Measurements from ENCODE around the gene AHRR. TPM values are rescaled to one million over a fixed set of nuclear protein-coding genes. Genes with fewer than 3 reads are reported as not detected.
"Not testable (repeated sequence)": the region's sequence is repeated elsewhere in the genome, so short reads cannot be mapped to it uniquely, and the experiment has no call there.

The AHRR gene
- total RNA-seq, result not detected

DNA sequence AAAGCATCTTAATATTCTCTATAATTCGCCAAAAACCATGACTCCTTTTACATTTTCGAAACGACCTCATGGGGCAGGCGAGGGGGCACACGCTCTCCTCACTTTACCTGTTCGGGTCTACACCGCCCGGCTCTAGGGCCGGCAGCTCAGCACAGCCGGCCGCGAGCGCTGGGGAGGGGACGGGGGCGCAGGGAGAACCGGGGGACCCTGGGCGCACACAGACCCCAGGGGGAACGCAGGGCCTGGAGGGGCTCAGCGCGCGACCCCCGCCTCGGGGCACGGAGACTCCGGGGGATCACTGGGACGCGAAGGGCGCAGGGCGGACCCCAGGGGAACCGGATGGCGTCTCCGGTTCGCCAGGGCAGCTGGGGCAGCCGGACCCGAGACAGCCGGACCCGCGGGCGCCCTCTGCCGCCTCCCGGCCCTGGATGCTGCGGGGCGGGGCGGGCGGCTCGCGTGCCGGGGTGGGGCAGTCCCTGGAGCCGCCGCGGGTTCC lies at the start of gene AHRR:
Gene AHRR, plus strand, starts transcription at position 485 of the 496 bp plus-strand sequence. CDS start 22,189 bp downstream, outside the sequence.
- DNase-seq (ENCODE audit: low spot score in 2 of 2), result peak in 1 of 2 donors; percentile 60
- Histone ChIP-seq H3K4me3 (peak within 1 kb of the TSS; percentile 59 to 70), H3K4me1 (peaks cover 9% of the 10 kb centered on the region in 2 donors), H3K36me3 (peaks cover 0 to 5% of the 10 kb centered on the region in 2 donors), H3K27me3 (peaks cover 9% of the 10 kb centered on the region), H3K27ac (no peak within 1 kb of the TSS), H3K9me3 (no peaks in the 10 kb centered on the region)
- intact Hi-C loops (cut with DNase I), result no loop called here
- TF ChIP-seq, protein P1, sequence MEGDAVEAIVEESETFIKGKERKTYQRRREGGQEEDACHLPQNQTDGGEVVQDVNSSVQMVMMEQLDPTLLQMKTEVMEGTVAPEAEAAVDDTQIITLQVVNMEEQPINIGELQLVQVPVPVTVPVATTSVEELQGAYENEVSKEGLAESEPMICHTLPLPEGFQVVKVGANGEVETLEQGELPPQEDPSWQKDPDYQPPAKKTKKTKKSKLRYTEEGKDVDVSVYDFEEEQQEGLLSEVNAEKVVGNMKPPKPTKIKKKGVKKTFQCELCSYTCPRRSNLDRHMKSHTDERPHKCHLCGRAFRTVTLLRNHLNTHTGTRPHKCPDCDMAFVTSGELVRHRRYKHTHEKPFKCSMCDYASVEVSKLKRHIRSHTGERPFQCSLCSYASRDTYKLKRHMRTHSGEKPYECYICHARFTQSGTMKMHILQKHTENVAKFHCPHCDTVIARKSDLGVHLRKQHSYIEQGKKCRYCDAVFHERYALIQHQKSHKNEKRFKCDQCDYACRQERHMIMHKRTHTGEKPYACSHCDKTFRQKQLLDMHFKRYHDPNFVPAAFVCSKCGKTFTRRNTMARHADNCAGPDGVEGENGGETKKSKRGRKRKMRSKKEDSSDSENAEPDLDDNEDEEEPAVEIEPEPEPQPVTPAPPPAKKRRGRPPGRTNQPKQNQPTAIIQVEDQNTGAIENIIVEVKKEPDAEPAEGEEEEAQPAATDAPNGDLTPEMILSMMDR (IDR thresholded peaks at IDR 0.05), result peak in 1 of 3 experiments; percentile 39

DNA sequence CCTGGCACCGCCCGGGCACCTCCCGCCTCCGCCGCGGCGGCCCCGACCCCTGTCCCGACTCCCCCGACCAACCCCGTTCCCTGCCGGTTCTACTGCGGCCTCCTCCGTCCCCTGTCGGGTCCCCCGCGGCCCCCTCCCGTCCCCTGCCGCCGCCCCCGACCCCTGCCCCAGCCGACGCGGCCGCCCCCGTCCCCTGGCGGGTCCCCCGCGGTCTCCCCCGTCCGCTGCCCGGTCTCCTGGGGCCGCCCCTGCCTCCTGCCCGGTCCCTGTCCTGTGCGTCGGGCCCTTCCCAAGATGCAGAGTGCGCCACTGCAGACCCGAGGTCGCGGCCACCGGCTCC lies 49.7 kb upstream of the AHRR start:
- Histone ChIP-seq H3K27ac (peak overlapping the region; percentile 89 to 94), H3K4me3 (peak overlapping the region; percentile 99)
- not testable (repeated sequence) for H3K4me1 ChIP-seq; H3K27me3 ChIP-seq; DNase-seq (ENCODE audit: low spot score in 2 of 2); H3K36me3 ChIP-seq; H3K9me3 ChIP-seq
- intact Hi-C loops (cut with DNase I), result loop anchor here (1.0 to 10.0 kb wide), 5 partner anchors 53 to 1361 kb away; partner anchors contain the start of genes CCDC127, CLPTM1L, EXOC3 and SDHA

DNA sequence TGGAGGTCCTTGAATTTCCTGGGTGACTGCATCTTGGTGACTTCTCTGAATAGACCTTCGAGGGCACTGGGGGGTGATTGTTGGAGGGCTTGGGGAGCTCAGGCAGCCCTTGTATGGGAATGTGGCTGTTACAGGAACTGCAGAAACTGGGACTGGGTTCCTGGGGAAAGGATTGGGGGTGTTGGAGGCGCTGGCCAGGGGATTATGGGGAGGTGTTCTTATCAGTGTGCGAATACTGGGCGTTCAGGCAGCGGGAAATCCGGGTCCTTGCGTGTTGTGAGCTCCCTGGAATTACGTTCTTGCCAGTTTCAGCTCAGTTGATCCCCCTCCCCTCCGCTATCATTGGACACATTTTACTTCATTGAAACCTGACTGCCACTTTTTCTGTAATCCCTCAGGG lies 48.4 kb upstream of the AHRR start:
- DNase-seq (ENCODE audit: low spot score in 2 of 2); H3K36me3 ChIP-seq; H3K9me3 ChIP-seq; H3K27ac ChIP-seq; H3K27me3 ChIP-seq; H3K4me1 ChIP-seq: not testable (repeated sequence)
- intact Hi-C loops (cut with DNase I), result loop anchor here (5.0 to 10.0 kb wide), 3 partner anchors 172 to 1359 kb away; partner anchors contain the start of genes CLPTM1L and EXOC3
- peak overlapping the region in 1 of 2 donors; percentile 99 for H3K4me3 ChIP-seq

DNA sequence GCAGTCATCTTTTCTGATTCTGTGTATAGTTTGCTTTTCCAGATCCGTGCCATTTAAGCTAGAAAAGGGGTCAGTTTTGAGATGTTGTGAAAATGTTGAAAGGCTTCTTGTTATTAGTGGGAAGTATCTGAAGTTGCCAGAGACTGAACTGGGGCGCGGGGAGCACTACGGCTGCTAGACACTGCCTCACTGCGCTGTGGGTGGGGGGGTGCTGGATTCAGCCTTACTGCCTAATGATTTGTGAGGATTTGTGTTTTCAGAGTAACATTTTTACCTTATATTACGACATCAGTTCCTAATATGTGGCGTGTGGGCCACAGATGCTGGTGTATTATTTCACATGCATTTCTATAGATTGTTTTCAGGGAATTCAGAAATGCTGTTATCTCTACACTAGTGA lies 48.0 kb upstream of the AHRR start:
- intact Hi-C loops (cut with DNase I), result loop anchor here (5.0 to 10.0 kb wide), 3 partner anchors 171 to 1359 kb away; partner anchors contain the start of genes CLPTM1L and EXOC3

DNA sequence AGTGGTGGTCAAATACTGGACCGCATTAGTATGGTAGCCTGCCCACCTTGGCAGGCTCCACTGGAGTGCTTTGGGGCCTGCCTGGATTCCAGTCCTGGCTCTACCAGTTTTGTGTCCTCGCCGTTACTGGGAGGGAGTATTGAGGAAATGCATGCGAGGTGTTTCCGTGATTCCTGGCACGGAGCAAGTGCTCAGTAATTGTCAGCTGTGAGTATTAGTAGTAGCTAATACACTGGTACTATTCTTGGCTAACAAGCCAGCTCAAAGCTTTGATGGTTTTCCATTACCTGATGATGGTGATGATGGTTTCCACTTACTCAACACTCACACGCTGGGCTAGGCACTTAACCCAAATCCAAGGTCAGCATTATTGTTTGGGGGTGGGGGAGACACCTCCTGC lies 47.2 kb upstream of the AHRR start:
- not testable (repeated sequence) for H3K4me3 ChIP-seq; H3K9me3 ChIP-seq; H3K27me3 ChIP-seq; H3K4me1 ChIP-seq; H3K27ac ChIP-seq; DNase-seq (ENCODE audit: low spot score in 2 of 2); H3K36me3 ChIP-seq
- intact Hi-C loops (cut with DNase I), result loop anchor here (5.0 to 10.0 kb wide), 3 partner anchors 170 to 1358 kb away; partner anchors contain the start of genes CLPTM1L and EXOC3

More for the DNA sequence above, 48.0 kb upstream of the AHRR start:
- H3K4me3 ChIP-seq; H3K4me1 ChIP-seq; H3K27me3 ChIP-seq; H3K36me3 ChIP-seq; H3K9me3 ChIP-seq; DNase-seq (ENCODE audit: low spot score in 2 of 2); H3K27ac ChIP-seq: not testable (repeated sequence)

DNA sequence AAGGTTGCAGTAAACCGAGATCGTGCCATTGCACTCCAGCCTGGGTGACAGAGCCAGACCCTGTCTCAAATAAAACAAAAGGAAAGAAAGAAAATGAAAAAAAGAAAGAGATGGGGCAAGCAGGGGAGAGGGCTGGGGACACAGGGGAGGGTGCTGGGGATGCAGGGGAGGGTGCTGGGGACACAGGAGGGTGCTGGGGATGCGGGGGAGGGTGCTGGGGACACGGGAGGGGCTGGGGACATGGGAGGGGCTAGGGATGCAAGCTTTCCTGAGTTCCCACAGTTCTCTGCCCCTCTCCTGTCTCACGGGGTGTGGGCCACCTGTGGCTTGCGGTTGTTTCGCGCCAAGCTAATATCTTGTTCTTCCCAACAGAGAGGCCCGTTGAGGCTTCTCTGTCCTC lies 42.9 kb upstream of the AHRR start:
- Histone ChIP-seq H3K9me3 (no peaks in the 10 kb centered on the region), H3K27ac (no peak overlapping the region), H3K4me3 (no peak overlapping the region), H3K36me3 (peaks cover 0 to 8% of the 10 kb centered on the region in 2 donors), H3K27me3 (no peaks in the 10 kb centered on the region), H3K4me1 (no peaks in the 10 kb centered on the region)
- no peak for DNase-seq (ENCODE audit: low spot score in 2 of 2)
- TF ChIP-seq, protein P1 (IDR thresholded peaks at IDR 0.05), result no peak
- intact Hi-C loops (cut with DNase I), result loop anchor here (10.0 kb wide), 1 partner anchor 166 kb away; the partner anchor contains the start of gene EXOC3

DNA sequence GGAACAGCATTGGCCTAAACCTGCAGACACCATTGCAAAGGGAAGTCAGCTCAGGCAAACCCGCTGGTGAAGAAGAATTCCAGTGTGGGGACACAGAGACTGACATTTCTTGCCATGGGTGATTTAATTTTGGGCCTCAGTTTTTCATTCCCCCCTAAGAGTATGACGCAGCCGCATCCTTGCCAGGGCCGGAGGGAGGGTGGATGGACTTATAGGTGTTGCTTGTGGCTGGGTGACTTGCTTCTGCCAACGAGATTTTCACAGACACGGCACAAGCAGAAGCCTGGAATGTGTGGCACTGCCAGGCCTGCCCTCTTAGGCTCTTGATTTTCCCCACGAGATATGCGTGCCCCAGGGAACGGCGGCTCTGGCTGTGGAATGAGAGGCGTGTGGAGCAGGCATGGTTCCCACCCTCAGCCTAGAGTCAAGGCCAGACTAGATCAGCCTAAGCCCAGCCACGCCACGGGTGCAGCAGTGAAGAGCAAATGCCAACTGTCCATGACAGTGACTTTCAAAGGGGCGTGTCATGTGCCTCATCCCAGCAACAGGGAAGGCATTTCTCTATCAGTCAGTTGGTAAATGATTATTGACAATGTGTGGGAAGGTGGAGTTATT lies 42.4 kb upstream of the AHRR start:
- intact Hi-C loops (cut with DNase I), result loop anchor here (10.0 kb wide), 1 partner anchor 166 kb away; the partner anchor contains the start of gene EXOC3
- not testable (repeated sequence) for H3K27ac ChIP-seq; DNase-seq (ENCODE audit: low spot score in 2 of 2); H3K9me3 ChIP-seq; H3K36me3 ChIP-seq; H3K4me3 ChIP-seq; H3K4me1 ChIP-seq; H3K27me3 ChIP-seq

DNA sequence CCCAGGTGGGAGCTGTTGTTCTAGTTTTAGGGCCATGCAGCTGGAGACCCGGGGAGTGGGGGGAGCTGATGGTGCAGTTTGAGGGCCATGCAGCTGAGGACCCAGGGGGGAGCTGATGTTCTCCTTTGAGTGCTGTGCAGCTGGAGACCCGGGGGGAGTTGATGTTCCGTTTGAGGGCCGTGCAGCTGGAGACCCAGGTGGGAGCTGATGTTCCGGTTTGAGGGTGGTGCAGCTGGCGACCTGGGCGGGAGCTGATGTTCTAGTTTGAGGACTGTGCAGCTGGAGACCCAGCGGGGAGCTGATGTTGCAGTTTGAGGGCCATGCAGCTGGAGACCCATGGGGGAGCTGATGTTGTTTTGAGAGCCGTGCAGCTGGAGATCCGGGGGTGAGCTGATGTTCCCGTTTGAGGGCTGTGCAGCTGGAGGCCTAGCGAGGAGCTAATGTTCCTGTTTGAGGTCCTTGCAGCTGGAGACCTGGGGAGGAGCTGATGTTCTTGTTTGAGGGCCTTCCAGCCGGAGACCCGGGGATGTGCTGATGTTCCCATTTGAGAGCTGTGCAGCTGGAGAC lies 35.4 kb upstream of the AHRR start:
- Histone ChIP-seq H3K9me3 (no peaks in the 10 kb centered on the region), H3K27ac (no peak overlapping the region), H3K4me1 (no peaks in the 10 kb centered on the region), H3K36me3 (peaks cover 15 to 21% of the 10 kb centered on the region in 2 donors), H3K4me3 (no peak overlapping the region), H3K27me3 (no peaks in the 10 kb centered on the region)
- TF ChIP-seq, protein P1 (IDR thresholded peaks at IDR 0.05), result no peak
- no peak for DNase-seq (ENCODE audit: low spot score in 2 of 2)
- intact Hi-C loops (cut with DNase I), result no loop called here

DNA sequence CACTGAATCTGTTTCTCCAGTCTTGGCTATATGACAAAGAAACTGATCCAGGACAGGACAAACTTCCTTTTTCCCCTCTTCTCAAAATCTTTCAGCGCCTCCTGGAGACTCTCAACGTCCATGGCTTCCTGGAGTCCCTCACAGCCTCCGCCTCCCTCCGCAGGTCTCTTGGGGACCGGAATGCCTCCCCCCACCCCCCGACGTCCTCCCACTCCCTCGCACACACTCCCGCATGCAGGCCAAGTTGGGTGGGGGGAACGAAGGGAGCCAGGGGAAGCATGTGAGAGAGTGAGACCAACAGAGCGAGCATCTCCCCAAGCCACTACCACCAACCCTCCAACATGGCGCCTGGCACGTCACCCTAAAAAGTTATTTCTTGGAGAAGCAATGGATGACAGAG lies 31.3 kb upstream of the AHRR start:
- H3K36me3 ChIP-seq, result peaks cover 12 to 21% of the 10 kb centered on the region in 2 donors
- H3K4me1 ChIP-seq; H3K9me3 ChIP-seq; H3K27ac ChIP-seq; intact Hi-C loops (cut with DNase I); H3K27me3 ChIP-seq; DNase-seq (ENCODE audit: low spot score in 2 of 2); H3K4me3 ChIP-seq: not testable (repeated sequence)

DNA sequence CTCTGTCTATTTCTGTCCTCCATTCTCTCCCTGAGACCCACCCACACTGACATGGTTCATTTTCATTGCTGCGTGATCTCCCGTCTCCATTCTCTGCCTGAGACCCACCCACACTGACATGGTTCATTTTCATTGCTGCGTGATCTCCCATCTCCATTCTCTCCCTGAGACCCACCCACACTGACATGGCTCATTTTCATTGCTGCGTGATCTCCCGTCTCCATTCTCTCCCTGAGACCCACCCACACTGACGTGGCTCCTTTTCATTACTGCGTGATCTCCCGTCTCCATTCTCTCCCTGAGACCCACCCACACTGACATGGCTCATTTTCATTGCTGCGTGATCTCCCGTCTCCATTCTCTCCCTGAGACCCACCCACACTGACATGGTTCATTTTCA lies 30.2 kb upstream of the AHRR start:
- DNase-seq (ENCODE audit: low spot score in 2 of 2); H3K27me3 ChIP-seq: not testable (repeated sequence)

DNA sequence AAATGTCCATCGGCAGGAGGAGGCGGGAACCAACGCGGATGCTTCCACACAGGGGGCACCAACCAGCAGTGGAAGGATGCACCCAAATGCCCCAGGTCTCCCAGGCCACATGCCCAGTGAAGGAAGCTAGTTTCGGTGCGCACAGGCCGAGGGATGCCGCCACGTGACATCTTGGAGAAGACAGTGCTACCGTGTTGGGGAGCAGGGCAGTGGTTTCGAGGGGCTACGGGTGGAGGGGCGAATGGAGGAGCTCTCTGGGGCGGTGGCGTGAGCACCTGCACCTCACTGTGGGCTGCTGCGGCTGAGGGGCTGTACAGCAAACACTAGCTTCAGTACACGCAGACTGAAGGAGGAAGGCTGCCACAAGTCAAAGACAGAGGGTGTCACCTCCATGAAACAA lies 26.7 kb upstream of the AHRR start:
- DNase-seq (ENCODE audit: low spot score in 2 of 2); intact Hi-C loops (cut with DNase I); H3K9me3 ChIP-seq; H3K4me3 ChIP-seq; H3K27me3 ChIP-seq; H3K4me1 ChIP-seq; H3K27ac ChIP-seq; H3K36me3 ChIP-seq: not testable (repeated sequence)

More for the DNA sequence above, 30.2 kb upstream of the AHRR start:
- H3K4me3 ChIP-seq; H3K9me3 ChIP-seq; H3K27ac ChIP-seq; H3K36me3 ChIP-seq; H3K4me1 ChIP-seq; intact Hi-C loops (cut with DNase I): not testable (repeated sequence)

Measured in ascending aorta (tissue), 2 donors.